ENCODE data around the gene COG7. TPM values are rescaled to one million over a fixed set of nuclear protein-coding genes. Genes with fewer than 3 reads are reported as not detected.

Gene COG7
- total RNA-seq, 1 experiment from 2014 or later, result 22.1 TPM

DNA sequence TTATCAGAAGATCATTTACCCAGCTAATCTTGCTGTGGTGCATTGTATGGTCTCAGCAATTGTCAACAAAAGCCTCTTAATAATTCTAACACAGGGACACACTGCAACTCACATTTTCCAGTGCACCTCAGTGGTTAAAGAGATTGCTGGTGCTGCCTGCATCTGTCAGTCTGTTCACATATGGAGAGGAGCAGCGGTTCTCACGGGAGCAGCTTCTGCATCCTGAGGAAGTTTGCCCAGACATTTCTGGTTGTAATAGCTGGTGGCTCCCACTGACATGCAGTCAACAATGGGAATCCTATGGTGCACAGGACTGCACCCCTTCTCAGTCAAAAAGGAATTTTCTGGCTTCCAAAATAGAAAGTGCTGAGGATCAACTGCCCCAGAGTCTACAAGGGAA lies 49.5 kb upstream of the COG7 start:
- BruUV-seq (replicated peaks), result no TSS peak

More for the DNA sequence above, 49.5 kb upstream of the COG7 start:
- POLR2A ChIA-PET, result no interaction called here
- no peak overlapping the region for H3K4me3 ChIP-seq (replicated peaks in 1 of 2; ENCODE audit: low read depth in 1 of 2, low read length in 2 of 2)
- peaks cover 100% of the 10 kb centered on the region for H3K79me2 ChIP-seq (ENCODE audit: insufficient read depth, low read length)
- peaks cover 19 to 49% of the 10 kb centered on the region in 2 experiments for H3K4me1 ChIP-seq (ENCODE audit: control insufficient read depth in 1 of 2, insufficient read depth in 2 of 2, low read length in 2 of 2)
- DNase-seq (ENCODE audit: low read depth, low spot score) (no peak), ATAC-seq (no peak)
- intact Hi-C loops (cut with micrococcal nuclease), result no loop called here
- TF ChIP-seq REST (IDR thresholded peaks at IDR 0.05; ENCODE audit: low read depth) (no peak), CTCF (IDR thresholded peaks at IDR 0.05 in 2 of 3, conservative IDR thresholded peaks at IDR 0.05 in 1 of 3; ENCODE audit: borderline replicate concordance in 1 of 3, insufficient read depth in 1 of 3, low read depth in 2 of 3, low read length in 2 of 3) (no peak), ELF1 (IDR thresholded peaks at IDR 0.05; ENCODE audit: borderline replicate concordance, low read depth) (no peak), EGR1 (IDR thresholded peaks at IDR 0.05; ENCODE audit: low read depth) (no peak), TCF7L2 (IDR thresholded peaks at IDR 0.05; ENCODE audit: borderline replicate concordance, extremely low read depth, insufficient read depth, insufficient read length) (no peak), SIN3A (IDR thresholded peaks at IDR 0.05; ENCODE audit: low read depth) (no peak)
- TF ChIP-seq, protein P1, sequence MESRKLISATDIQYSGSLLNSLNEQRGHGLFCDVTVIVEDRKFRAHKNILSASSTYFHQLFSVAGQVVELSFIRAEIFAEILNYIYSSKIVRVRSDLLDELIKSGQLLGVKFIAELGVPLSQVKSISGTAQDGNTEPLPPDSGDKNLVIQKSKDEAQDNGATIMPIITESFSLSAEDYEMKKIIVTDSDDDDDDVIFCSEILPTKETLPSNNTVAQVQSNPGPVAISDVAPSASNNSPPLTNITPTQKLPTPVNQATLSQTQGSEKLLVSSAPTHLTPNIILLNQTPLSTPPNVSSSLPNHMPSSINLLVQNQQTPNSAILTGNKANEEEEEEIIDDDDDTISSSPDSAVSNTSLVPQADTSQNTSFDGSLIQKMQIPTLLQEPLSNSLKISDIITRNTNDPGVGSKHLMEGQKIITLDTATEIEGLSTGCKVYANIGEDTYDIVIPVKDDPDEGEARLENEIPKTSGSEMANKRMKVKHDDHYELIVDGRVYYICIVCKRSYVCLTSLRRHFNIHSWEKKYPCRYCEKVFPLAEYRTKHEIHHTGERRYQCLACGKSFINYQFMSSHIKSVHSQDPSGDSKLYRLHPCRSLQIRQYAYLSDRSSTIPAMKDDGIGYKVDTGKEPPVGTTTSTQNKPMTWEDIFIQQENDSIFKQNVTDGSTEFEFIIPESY (IDR thresholded peaks at IDR 0.05; ENCODE audit: extremely low read depth, insufficient replicate concordance, low read length), result no peak
- no peaks in the 10 kb centered on the region for H3K9me3 ChIP-seq (ENCODE audit: control insufficient read depth in 1 of 2, insufficient read depth in 1 of 2, low read depth in 1 of 2, low read length in 2 of 2)
- no peak overlapping the region for H3K4me2 ChIP-seq (ENCODE audit: low read length)
- no peak overlapping the region for H2AFZ ChIP-seq (ENCODE audit: low read depth, low read length, poor library complexity, severe bottlenecking)
- no peak overlapping the region for H3K9ac ChIP-seq (ENCODE audit: low read length)
- RAD21 ChIA-PET (ENCODE audit: low non-redundant PET in 1 of 2, low total read pairs in 2 of 2, uncharacterized antibody in 2 of 2, unreplicated experiment in 2 of 2), result no interaction called here
- peaks cover 48% of the 10 kb centered on the region for H4K20me1 ChIP-seq (ENCODE audit: insufficient read depth)
- H3K9me2 ChIP-seq (ENCODE audit: insufficient read depth), result no peaks in the 10 kb centered on the region
- H3K36me3 ChIP-seq (ENCODE audit: control insufficient read depth in 1 of 2, insufficient read depth in 2 of 2, low read length in 2 of 2), result peaks cover 0 to 7% of the 10 kb centered on the region in 2 experiments; a peak in 1 of 4 replicates
- H3K27me3 ChIP-seq (ENCODE audit: insufficient read depth, low read length), result no peaks in the 10 kb centered on the region
- H3K27ac ChIP-seq (ENCODE audit: low read depth, low read length), result no peak overlapping the region
- CTCF ChIA-PET, result no interaction called here

Measured in HCT116 (cell line).